ENCODE data around the gene CLASP1.

DNA sequence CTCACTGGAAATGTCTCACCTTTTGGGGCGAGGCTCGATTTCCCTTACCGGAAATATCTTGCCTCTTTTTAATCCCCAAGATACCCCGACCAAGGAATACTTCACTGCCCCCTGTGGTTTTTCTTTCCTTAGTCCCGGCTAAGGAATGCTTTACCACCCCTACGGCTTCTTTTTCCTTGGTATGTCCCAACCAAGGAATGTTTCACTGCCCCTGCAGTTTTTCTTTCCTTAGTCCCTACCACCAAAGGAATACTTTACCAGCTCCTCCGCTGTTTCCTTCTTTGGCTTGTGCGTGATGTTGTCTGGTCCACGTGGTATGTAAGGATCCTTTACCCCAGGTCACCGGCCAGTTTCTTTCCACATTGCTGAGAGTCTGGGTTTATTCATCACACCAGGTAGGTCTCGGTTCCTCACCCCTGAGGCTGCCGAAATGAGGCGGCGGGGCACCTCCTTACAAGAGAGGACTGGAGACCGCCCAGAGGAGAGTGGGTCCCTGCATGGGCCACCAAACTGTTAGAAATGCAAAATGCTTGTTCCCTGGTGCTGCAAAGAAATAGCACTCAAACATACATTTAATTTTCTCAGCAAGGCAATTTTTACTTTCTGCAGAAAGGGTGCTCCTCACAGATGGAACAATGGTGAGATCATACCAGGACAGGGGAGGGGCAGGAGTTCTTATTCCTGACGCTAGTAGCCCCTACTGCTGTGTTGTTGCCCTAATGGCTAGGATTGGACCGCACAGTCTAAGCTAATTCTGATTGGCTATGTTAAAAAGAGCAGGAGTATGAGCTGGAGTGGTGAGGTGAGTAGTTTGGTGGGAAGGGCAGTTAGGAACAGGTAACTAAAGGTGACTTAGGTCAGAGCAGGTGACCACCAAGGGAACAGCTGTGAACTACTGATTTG lies 33.4 kb upstream of the CLASP1 start:
- TF ChIP-seq, protein P1, sequence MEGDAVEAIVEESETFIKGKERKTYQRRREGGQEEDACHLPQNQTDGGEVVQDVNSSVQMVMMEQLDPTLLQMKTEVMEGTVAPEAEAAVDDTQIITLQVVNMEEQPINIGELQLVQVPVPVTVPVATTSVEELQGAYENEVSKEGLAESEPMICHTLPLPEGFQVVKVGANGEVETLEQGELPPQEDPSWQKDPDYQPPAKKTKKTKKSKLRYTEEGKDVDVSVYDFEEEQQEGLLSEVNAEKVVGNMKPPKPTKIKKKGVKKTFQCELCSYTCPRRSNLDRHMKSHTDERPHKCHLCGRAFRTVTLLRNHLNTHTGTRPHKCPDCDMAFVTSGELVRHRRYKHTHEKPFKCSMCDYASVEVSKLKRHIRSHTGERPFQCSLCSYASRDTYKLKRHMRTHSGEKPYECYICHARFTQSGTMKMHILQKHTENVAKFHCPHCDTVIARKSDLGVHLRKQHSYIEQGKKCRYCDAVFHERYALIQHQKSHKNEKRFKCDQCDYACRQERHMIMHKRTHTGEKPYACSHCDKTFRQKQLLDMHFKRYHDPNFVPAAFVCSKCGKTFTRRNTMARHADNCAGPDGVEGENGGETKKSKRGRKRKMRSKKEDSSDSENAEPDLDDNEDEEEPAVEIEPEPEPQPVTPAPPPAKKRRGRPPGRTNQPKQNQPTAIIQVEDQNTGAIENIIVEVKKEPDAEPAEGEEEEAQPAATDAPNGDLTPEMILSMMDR (conservative IDR thresholded peaks at IDR 0.05; ENCODE audit: low read length): no peak
- no peak for TF ChIP-seq EZH2phosphoT487 (IDR thresholded peaks at IDR 0.05; ENCODE audit: borderline replicate concordance, low read depth, low read length)
